Measurements from ENCODE around the gene CEP131.

CEP131 gene

DNA sequence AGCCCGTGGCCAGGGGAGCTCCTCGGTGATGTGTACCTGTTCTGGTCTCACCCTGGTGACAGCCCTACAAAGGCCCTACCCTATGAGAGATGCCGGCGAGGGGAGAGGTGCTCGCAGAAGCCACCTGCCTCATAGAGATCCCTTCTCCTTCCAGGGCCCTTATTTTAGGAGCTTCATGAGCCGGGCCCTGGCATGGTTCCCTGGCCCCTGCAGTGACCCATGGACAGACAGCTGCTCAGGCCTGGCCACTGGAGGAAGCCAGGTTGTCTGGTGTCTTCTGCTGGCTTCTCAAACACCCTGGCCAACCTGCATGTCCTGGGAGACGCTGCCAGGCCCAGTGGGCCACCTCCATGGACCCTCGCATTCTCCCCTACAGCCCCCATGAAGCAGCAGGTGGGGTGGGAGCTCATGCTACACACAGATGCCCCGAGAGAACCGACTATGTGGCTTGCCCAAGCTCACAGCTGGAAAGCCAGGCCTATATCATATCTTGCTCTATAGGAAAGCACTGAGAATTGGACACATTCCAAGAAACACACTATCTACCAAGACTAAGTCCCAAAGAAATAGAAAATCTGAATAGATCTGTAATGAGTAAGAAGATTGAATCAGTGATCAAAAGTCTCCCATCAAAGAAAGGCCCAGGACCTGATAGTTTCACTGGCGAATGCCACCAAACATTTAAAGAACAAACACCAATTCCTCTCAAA lies 49.6 kb downstream of the CEP131 start:
- Histone ChIP-seq H2AFZ (ENCODE audit: low read depth, low read length, severe bottlenecking) (no peak overlapping the region), H3K4me2 (ENCODE audit: low read depth, low read length, poor library complexity, severe bottlenecking) (no peak overlapping the region), H3K9ac (ENCODE audit: low read length) (no peak overlapping the region), H3K79me2 (ENCODE audit: insufficient read depth, low read length) (no peaks in the 10 kb centered on the region), H3K4me3 (ENCODE audit: insufficient read depth, low read length, poor library complexity, severe bottlenecking) (no peak overlapping the region), H3K9me2 (replicated peaks; ENCODE audit: insufficient read depth, low read length) (no peaks in the 10 kb centered on the region), H3F3A (ENCODE audit: insufficient read depth) (no peaks in the 10 kb centered on the region), H3K36me3 (ENCODE audit: low read length) (no peaks in the 10 kb centered on the region), H4K20me1 (ENCODE audit: low read depth, low read length) (no peaks in the 10 kb centered on the region), H3K27ac (ENCODE audit: low read depth, low read length) (no peak overlapping the region), H3K9me3 (ENCODE audit: insufficient read depth, low read length) (no peaks in the 10 kb centered on the region), H3K27me3 (ENCODE audit: low read length) (no peaks in the 10 kb centered on the region)
- TF ChIP-seq EZH2phosphoT487 (conservative IDR thresholded peaks at IDR 0.05; ENCODE audit: low read length), result no peak
- no peak for TF ChIP-seq CTCF (IDR thresholded peaks at IDR 0.05; ENCODE audit: insufficient read depth, low read length, poor library complexity, severe bottlenecking)

DNA sequence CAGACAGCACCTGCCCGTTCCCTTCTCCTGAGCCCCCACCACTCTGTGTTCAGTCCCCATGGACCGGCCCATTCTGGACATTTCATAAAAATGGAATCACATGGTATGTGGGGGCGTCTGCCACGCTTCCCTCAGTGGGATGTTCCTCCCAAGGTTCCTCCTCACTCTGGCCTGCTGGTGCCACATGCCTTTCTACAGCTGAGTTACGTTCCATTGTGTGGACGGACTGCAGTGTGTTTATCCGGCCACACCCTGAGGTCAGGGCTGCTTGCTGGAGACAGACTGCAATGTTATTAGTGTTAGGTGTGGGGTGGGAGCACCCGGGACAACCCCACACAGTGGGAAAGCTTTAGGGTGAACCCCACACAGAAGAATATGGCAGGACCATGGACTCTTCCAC lies 50.8 kb downstream of the CEP131 start:
- Histone ChIP-seq H4K20me1 (ENCODE audit: low read depth, low read length) (no peaks in the 10 kb centered on the region), H3K9ac (ENCODE audit: low read length) (no peak overlapping the region), H3K4me3 (ENCODE audit: insufficient read depth, low read length, poor library complexity, severe bottlenecking) (no peak overlapping the region), H3K27me3 (ENCODE audit: low read length) (no peaks in the 10 kb centered on the region), H3K36me3 (ENCODE audit: low read length) (no peaks in the 10 kb centered on the region), H2AFZ (ENCODE audit: low read depth, low read length, severe bottlenecking) (no peak overlapping the region), H3K27ac (ENCODE audit: low read depth, low read length) (no peak overlapping the region), H3K9me2 (replicated peaks; ENCODE audit: insufficient read depth, low read length) (no peaks in the 10 kb centered on the region), H3K79me2 (ENCODE audit: insufficient read depth, low read length) (no peaks in the 10 kb centered on the region), H3K4me2 (ENCODE audit: low read depth, low read length, poor library complexity, severe bottlenecking) (no peak overlapping the region), H3K9me3 (ENCODE audit: insufficient read depth, low read length) (no peaks in the 10 kb centered on the region), H3F3A (ENCODE audit: insufficient read depth) (no peaks in the 10 kb centered on the region)
- no peak for TF ChIP-seq EZH2phosphoT487 (conservative IDR thresholded peaks at IDR 0.05; ENCODE audit: low read length)
- TF ChIP-seq CTCF (IDR thresholded peaks at IDR 0.05; ENCODE audit: insufficient read depth, low read length, poor library complexity, severe bottlenecking), result no peak

- Histone ChIP-seq H3K27me3 (ENCODE audit: low read length) (no peaks in the 10 kb centered on the region), H3K4me2 (ENCODE audit: low read depth, low read length, poor library complexity, severe bottlenecking) (no peak overlapping the region), H4K20me1 (ENCODE audit: low read depth, low read length) (no peaks in the 10 kb centered on the region), H3K36me3 (ENCODE audit: low read length) (no peaks in the 10 kb centered on the region), H3K4me3 (ENCODE audit: insufficient read depth, low read length, poor library complexity, severe bottlenecking) (no peak overlapping the region), H3F3A (ENCODE audit: insufficient read depth) (no peaks in the 10 kb centered on the region), H3K27ac (ENCODE audit: low read depth, low read length) (no peak overlapping the region), H3K9ac (ENCODE audit: low read length) (no peak overlapping the region), H3K9me3 (ENCODE audit: insufficient read depth, low read length) (no peaks in the 10 kb centered on the region), H3K79me2 (ENCODE audit: insufficient read depth, low read length) (no peaks in the 10 kb centered on the region), H3K9me2 (replicated peaks; ENCODE audit: insufficient read depth, low read length) (no peaks in the 10 kb centered on the region), H2AFZ (ENCODE audit: low read depth, low read length, severe bottlenecking) (no peak overlapping the region)
- TF ChIP-seq EZH2phosphoT487 (conservative IDR thresholded peaks at IDR 0.05; ENCODE audit: low read length) (no peak), CTCF (IDR thresholded peaks at IDR 0.05; ENCODE audit: insufficient read depth, low read length, poor library complexity, severe bottlenecking) (no peak)
Observed at GRCh38 chr17:81170727-81171494, 51.9 kb downstream of the CEP131 start.

Data from SU-DHL-6 (cell line).